GM04503 (cell line): ENCODE results near the gene ABCA3.

Experiments
- DNase-seq: peaks from one replicate; pipeline ENCODE4 v3.0.0-alpha.2; 2012; ENCODE audit warnings: low read depth

ABCA3 gene

GRCh38 chr16:2308089-2308962 lies 32.2 kb downstream of the ABCA3 start:
- no peak for DNase-seq

- DNase-seq, result no peak
Measured at GRCh38 chr16:2299915-2300192, 40.7 kb downstream of the ABCA3 start.

- DNase-seq, result no peak
Measured at GRCh38 chr16:2299121-2299914, 41.2 kb downstream of the ABCA3 start.

- no peak for DNase-seq
Measured at GRCh38 chr16:2298621-2299020, 41.9 kb downstream of the ABCA3 start.

- no peak for DNase-seq
Measured at GRCh38 chr16:2297506-2297860, 43.0 kb downstream of the ABCA3 start.

- DNase-seq, result no peak
Measured at GRCh38 chr16:2296661-2297505, 43.6 kb downstream of the ABCA3 start.

- DNase-seq, result no peak
Measured at GRCh38 chr16:2295056-2295798, 45.3 kb downstream of the ABCA3 start.

- DNase-seq, result no peak
Measured at GRCh38 chr16:2292221-2292620, 48.3 kb downstream of the ABCA3 start.

- DNase-seq, result no peak
Measured at GRCh38 chr16:2289282-2289681, 51.2 kb downstream of the ABCA3 start.

- no peak for DNase-seq
Measured at GRCh38 chr16:2288726-2289125, 51.8 kb downstream of the ABCA3 start.

- DNase-seq, result no peak
Measured at GRCh38 chr16:2287916-2288547, 52.5 kb downstream of the ABCA3 start.

GRCh38 chr16:2286550-2286949 lies 54.0 kb downstream of the ABCA3 start:
- DNase-seq, result no peak

GRCh38 chr16:2285731-2286191 lies 54.8 kb downstream of the ABCA3 start:
- DNase-seq, result no peak

- DNase-seq, result no peak
Measured at GRCh38 chr16:2284797-2285576, 55.5 kb downstream of the ABCA3 start.

GRCh38 chr16:2284001-2284770 lies 56.3 kb downstream of the ABCA3 start:
- no peak for DNase-seq

- no peak for DNase-seq
Measured at GRCh38 chr16:2282866-2283555, 57.5 kb downstream of the ABCA3 start.

GRCh38 chr16:2282262-2282661 lies 58.3 kb downstream of the ABCA3 start:
- no peak for DNase-seq

GRCh38 chr16:2280981-2281542 lies 59.5 kb downstream of the ABCA3 start:
- no peak for DNase-seq

- DNase-seq, result no peak
Measured at GRCh38 chr16:2280461-2280860, 60.1 kb downstream of the ABCA3 start.
